Activated CD8-positive, alpha-beta memory T cell treated with anti-CD3 and anti-CD28 coated beads for 36 hours (primary cell): Measurements from ENCODE around the gene NOP58. TPM values are rescaled to one million over a fixed set of nuclear protein-coding genes. Genes with fewer than 3 reads are reported as not detected.
"Not testable (repeated sequence)": the region's sequence is repeated elsewhere in the genome, so short reads cannot be mapped to it uniquely, and the experiment has no call there.

Experiments
- CTCF ChIA-PET: fragments of 350-600 bp; sonication (Branson Sonifier 250); formaldehyde crosslinking; loops from one replicate; lab custom pipeline; 2021; ENCODE audit warnings: antibody characterized with exemption; lab: Charles Lee
- POLR2A ChIA-PET: fragments of 350-600 bp; sonication (Branson Sonifier 250); formaldehyde crosslinking; loops from one replicate; lab custom pipeline; 2021; ENCODE audit warnings: antibody characterized with exemption; lab: Charles Lee
- total RNA-seq, 2 experiments: library from RNA; stranded (reverse); gene quantifications; one replicate each; pipeline ENCODE4 v1.2.3, GENCODE V29; 2021

The NOP58 gene
- total RNA-seq, 2 experiments from 2014 or later, result 215 to 220 TPM

- CTCF ChIA-PET, result no interaction called here
- POLR2A ChIA-PET, result no interaction called here
Observed at GRCh38 chr2:202289394-202290204, 24.0 kb downstream of the NOP58 start.

DNA sequence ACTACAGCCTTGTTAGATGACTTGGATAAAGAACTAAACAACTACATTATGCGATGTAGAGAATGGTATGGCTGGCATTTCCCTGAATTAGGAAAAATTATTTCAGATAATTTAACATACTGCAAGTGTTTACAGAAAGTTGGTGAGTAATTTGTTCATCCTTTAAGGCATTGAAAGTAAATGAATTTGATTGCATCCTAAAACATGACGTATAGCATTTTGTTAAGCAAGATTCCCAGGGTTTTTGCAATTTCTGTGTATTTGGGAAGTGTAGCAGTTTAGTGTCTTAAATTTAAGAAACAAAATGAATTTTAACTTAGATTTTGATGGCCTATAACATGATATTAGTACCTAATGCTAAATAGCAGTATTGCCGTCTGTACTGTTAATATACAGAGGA, 24.8 kb downstream of the NOP58 start:
- POLR2A ChIA-PET, result no interaction called here

DNA sequence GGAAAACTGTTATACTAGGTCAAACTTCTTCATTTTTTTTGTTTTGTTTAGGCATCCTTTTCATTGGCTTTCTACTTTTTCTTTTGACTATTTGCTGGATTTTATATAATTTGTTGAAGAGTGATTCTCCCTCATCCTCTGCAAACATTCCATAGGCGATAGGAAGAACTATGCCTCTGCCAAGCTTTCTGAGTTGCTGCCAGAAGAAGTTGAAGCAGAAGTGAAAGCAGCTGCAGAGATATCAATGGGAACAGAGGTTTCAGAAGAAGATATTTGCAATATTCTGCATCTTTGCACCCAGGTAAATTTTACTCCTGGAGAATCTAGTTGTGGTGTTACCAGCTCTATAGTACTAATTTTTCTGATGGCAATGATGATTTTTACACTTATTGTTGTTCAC, 25.4 kb downstream of the NOP58 start:
- ChIA-PET POLR2A (no interaction called here), CTCF (no interaction called here)

More for the DNA sequence above, 24.8 kb downstream of the NOP58 start:
- CTCF ChIA-PET, result no interaction called here

DNA sequence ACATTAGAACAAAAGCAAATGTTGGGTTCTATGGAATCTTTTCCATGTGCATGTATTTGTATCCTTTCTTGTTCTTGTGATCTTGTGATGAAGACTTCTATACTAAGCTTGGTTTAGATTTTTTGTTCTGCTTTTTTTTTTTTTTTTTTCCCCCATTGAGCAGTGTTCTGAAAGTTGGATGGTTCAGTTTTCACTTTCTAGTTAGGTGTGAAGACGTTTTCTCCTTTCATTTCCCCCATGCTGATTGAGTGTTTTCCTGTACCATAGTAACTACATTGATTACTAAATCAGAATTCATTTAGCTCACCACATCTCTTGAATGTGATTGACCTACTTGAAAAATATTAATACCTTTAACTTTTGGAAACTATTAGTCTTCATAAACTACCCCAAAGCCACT, 34.1 kb downstream of the NOP58 start:
- ChIA-PET POLR2A (interaction anchor here (0.6 to 1.4 kb wide), 4 partner anchors 19 to 1506 kb away, joined by 3 to 10 read pairs (median 6); no protein-coding TSS in a partner anchor), CTCF (interaction anchor here (0.7 kb wide), 1 partner anchor 1573 kb away, joined by 4 read pairs; no protein-coding TSS in a partner anchor)

GRCh38 chr2:202306034-202306433, 40.5 kb downstream of the NOP58 start:
- POLR2A ChIA-PET, result no interaction called here
- CTCF ChIA-PET, result interaction anchor here (1.0 to 1.2 kb wide), 2 partner anchors 27 to 186 kb away, joined by 3 read pairs; no protein-coding TSS in a partner anchor

DNA sequence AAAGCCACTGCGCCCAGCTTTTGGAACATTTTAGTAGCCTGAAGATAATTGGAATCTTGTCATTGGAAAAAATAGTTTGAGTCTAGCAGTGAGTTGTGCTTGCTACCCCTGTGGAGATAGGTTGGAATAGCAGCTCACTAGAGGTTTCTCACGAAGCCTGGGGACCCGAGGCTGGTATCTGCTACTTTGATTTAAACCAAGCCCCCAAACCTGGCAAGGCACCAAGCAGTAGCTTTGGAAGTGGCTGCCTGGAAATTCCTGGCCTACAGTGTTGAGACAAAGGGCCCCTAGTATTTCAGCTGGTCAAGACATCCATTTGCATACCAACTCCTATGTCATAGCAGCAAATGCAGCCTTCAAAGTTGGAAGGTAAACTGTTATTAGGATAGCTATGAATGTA, 42.1 kb downstream of the NOP58 start:
- POLR2A ChIA-PET, result interaction anchor here (0.7 kb wide), 1 partner anchor 27 kb away, joined by 3 read pairs; no protein-coding TSS in a partner anchor

DNA sequence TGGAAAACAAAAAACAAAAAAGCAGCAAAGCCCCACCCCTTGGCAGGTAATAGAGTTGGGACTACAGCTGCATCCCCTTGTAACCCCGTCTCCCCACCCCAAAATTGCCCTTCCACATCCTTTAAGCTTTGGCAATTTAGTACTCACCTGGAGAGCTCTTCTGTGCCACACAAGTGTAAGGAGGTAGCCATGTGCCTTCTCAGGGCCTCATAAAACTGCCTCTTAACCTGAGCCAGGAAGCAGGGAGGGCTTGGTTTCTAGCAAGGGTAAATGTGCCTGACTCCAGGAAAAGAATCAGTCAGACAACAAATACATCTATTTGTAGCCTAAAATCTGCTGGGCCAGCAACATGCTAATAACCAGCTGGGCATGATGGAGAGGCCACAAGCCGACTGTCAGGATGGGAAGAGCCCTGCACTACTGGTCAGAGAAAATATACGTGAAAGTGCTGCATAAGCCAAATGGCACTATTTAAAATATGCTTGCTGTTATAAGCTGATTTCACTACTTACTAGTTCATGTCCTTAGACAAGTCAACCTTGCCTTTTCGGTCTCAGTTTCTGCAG, 46.3 kb downstream of the NOP58 start:
- ChIA-PET CTCF (interaction anchor here (0.7 kb wide), 1 partner anchor 18 kb away, joined by 4 read pairs; no protein-coding TSS in a partner anchor), POLR2A (no interaction called here)

More for the DNA sequence above, 42.1 kb downstream of the NOP58 start:
- CTCF ChIA-PET, result no interaction called here

DNA sequence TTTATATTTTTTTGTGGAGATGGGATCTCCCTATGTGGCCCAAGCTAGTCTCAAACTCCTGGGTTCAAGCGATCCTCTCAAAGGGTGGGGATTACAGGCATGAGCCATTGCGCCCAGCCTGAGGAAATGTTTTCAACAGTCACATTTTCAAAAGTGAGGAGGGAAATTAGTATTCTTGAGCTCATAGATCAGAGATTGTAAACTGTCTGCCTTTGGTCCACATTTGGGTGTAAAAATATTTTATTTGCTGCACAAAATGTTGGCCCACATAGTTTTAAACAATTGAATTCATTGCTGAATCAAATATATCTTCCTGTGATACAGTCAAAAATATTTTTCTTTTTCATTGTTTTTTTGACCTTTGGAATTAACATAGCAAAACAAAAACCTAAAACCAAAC, 48.6 kb downstream of the NOP58 start:
- ChIA-PET POLR2A (no interaction called here), CTCF (interaction anchor here (0.6 kb wide), 1 partner anchor 194 kb away, joined by 3 read pairs; no protein-coding TSS in a partner anchor)

- ChIA-PET CTCF (no interaction called here), POLR2A (no interaction called here)
Observed at GRCh38 chr2:202317080-202317857, 51.7 kb downstream of the NOP58 start.

- CTCF ChIA-PET, POLR2A ChIA-PET: not testable (repeated sequence)
Observed at GRCh38 chr2:202320362-202320761, 54.8 kb downstream of the NOP58 start.

GRCh38 chr2:202322435-202322834, 56.9 kb downstream of the NOP58 start:
- ChIA-PET POLR2A (no interaction called here), CTCF (no interaction called here)

GRCh38 chr2:202327858-202328257, 62.3 kb downstream of the NOP58 start:
- POLR2A ChIA-PET, result no interaction called here
- CTCF ChIA-PET, result no interaction called here

DNA sequence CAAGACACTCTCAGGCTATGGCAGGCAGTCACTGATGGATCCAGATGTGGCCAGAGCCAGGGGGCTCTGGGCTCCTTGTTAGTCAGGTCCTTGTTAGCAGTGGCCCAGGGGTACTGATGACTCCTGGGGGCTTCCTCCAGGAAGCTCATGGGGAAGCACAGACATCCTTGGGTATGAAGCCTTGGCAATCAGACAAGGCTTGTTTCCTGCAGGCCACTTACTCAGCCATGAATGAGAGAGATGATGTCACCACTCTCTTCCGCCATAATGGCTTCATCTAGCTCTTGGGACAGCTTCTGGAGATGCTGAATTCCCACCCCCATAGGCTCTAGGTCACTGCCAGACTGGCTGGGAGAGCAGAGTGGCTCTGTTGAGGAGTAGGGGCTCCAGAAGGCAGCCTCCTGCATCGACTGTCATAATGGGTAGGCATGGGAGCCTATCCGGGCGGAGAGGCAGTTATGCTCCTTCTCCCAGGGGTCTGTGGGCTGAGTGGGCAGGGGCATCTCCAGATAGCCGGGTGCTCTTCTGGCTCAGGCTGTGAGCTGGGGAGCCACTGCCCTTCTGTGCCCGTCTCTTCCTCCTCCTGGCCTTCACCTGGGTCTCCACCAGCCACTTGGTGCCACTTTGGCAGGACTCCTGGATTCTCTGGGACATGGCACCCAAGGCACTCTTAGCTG, 70.4 kb downstream of the NOP58 start:
- ChIA-PET CTCF (no interaction called here), POLR2A (no interaction called here)

DNA sequence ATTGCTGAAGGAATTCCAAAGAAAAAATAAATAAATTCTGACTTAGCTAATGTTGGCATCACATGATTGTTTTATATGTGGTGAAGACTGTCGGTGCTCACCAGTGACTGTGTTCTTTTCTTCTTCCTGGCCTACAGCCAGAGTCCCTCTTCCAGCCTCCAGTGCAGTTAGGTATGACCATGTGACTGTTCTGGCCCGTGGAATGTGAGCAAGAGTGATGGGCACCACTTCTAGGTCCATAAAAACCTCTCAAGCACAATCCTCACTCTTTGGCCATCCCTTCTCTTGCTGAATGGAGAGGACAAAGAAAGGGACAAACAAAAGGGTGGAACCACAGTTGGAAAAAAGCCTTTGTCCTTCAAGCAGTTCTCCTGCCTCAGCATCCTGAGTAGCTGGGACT, 71.6 kb downstream of the NOP58 start:
- CTCF ChIA-PET, result interaction anchor here (0.6 kb wide), 1 partner anchor 173 kb away, joined by 7 read pairs; no protein-coding TSS in a partner anchor
- POLR2A ChIA-PET, result no interaction called here

DNA sequence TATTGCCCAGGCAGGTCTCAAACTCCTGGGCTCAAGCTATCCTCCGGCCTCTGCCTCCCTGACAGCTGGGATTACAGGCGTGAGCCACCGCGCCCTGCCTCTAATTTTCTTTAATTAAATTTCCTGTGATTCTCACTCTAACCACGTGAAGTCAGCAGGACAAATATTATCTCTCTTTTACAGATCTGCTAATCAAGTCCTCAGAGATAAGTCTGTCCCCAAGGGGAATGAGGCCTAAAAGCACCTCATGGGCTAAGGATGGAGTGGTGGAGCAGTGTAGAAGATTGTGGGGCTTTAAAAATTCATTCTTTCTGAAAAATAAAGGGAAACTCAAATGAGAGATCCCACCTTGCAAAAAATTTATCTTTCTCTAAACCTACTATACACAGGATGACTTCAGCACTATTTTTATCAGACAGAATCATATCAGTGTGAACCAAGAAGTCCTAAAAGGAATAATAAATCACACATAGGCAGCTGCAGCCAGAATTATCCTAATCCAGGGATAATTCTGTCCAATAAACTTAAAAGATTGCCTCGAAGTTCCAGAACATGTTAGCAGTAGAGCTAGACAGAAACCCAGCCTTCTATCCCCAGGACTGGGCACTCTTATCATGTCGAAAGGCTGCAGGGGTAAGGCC, 72.3 kb downstream of the NOP58 start:
- CTCF ChIA-PET, result no interaction called here
- POLR2A ChIA-PET, result no interaction called here

DNA sequence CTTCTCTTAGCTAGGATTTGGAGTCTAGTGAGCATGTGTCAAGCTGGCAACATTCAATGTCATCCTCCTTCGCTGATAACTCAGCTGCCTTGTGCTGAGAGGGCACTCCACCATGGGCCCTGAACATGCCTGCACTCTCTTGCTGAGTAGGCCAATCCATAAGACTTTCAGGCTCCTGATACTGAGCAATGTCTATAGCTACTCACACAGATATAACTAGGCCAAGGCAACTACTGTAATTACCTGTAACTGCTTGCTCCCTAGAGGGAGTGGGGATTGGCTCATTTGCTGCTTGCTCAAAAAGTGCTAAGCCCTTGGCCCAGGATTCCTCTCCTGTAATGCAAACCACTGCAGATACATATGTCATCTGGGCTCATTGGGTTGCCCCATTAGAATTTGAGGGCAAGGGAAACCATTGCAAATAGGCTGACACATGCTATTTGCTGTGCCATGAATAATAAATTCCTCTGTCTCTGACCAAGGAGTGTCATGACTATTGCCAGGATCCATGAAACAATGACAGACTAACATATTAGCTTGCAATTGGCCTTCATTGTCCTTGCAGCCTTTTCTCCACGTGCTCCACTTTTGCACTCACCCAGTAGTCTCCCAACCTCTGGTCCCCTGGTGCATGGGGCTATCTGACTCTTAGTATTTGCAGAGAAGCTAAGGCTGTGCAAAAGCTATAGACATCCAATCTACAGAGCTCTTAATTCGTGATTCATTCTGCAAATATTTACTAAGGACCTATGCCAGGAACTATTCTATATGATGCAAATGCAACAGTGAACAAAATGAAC, 73.7 kb downstream of the NOP58 start:
- CTCF ChIA-PET, result no interaction called here
- POLR2A ChIA-PET, result no interaction called here

DNA sequence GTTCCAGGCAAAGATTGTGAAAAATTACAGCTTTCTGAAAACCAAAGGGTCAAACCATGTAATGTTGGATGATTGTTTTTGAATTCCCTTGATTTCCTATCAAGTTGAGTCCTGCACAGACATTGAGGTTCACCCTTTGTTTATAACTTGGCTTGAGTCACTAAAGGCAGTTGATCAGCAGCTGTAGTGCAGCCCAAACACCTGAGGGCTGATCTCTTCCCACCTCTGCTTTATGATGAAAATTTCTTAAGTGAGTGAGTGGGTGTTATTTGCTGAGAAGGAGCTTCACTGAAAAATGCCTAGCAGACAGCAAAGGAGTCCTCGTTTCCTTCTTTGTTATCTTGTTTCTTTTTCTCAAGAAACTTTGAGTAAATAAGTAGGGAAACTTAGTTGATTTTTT, 78.6 kb downstream of the NOP58 start:
- CTCF ChIA-PET, result no interaction called here
- POLR2A ChIA-PET, result no interaction called here

GRCh38 chr2:202346180-202346579, 80.6 kb downstream of the NOP58 start:
- ChIA-PET CTCF (interaction anchor here (0.7 kb wide), 1 partner anchor 426 kb away, joined by 3 read pairs; no protein-coding TSS in a partner anchor), POLR2A (no interaction called here)
